DND-41 (cell line): ENCODE measurements around the gene TCP10L.

Experiments used
- EZH2 ChIP-seq: IDR thresholded peaks from 3 replicates; pipeline ENCODE4 v1.6.1; 2012; ENCODE audit warnings: borderline replicate concordance, low read depth, mild to moderate bottlenecking, moderate library complexity, low read length, inconsistent platforms; ENCODE audit not compliant: severe bottlenecking
- TF ChIP-seq, protein P1 (sequence below): IDR thresholded peaks from 2 replicates; pipeline ENCODE4 v1.5.1; 2012; ENCODE audit warnings: borderline replicate concordance, low read length, moderate library complexity, mild to moderate bottlenecking; ENCODE audit not compliant: poor library complexity, severe bottlenecking; ENCODE audit errors: extremely low read depth

DNA sequence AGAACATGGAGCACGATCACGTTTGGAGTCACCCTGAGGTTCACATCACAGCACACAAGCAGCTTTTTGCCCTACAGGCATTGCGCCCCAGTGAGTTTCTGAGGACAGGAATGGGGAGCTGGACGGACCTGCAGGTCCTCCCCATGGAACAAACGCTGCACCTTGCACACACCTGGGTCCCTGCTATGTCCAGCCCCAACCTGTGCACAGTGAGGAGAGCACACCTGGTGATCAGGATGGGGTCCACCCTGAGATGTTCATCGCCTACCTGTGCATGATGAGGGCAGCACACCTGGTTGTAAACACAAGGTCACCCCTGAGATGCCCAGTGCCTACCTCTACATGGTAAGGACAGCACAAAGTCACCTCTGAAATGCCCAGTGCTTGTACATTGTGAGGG lies 45.9 kb downstream of the TCP10L start:
- TF ChIP-seq, protein P1, sequence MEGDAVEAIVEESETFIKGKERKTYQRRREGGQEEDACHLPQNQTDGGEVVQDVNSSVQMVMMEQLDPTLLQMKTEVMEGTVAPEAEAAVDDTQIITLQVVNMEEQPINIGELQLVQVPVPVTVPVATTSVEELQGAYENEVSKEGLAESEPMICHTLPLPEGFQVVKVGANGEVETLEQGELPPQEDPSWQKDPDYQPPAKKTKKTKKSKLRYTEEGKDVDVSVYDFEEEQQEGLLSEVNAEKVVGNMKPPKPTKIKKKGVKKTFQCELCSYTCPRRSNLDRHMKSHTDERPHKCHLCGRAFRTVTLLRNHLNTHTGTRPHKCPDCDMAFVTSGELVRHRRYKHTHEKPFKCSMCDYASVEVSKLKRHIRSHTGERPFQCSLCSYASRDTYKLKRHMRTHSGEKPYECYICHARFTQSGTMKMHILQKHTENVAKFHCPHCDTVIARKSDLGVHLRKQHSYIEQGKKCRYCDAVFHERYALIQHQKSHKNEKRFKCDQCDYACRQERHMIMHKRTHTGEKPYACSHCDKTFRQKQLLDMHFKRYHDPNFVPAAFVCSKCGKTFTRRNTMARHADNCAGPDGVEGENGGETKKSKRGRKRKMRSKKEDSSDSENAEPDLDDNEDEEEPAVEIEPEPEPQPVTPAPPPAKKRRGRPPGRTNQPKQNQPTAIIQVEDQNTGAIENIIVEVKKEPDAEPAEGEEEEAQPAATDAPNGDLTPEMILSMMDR = no peak
- no peak for TF ChIP-seq EZH2
